Measurements from ENCODE around the gene UNC45A. TPM values are rescaled to one million over a fixed set of nuclear protein-coding genes. Genes with fewer than 3 reads are reported as not detected.

UNC45A gene
- total and polyA plus RNA-seq, 3 donors from 2014 or later: 48.9 to 59.6 (median 56.9) TPM

- no peak for DNase-seq
- WGBS, 2 donors: 81 to 88% methylated on average over 6 to 7 of the region's 7 CpGs
- intact Hi-C loops (cut with DNase I; ENCODE audit: low total_unique reads): no loop called here
- no peak overlapping the region for H3K4me3 ChIP-seq
- no peak overlapping the region for H3K27ac ChIP-seq
- H3K9me3 ChIP-seq: no peaks in the 10 kb centered on the region
- H3K27me3 ChIP-seq: no peaks in the 10 kb centered on the region
- H3K36me3 ChIP-seq (ENCODE audit: low read depth, missing control alignments): no peaks in the 10 kb centered on the region
- H3K4me1 ChIP-seq: peaks cover 10% of the 10 kb centered on the region
- TF ChIP-seq POLR2A (IDR thresholded peaks at IDR 0.05) (no peak), CTCF (IDR thresholded peaks at IDR 0.05) (no peak)
Measured at GRCh38 chr15:90939756-90940155, 4.7 kb downstream of the UNC45A start.

- Histone ChIP-seq H3K27ac (no peak overlapping the region), H3K4me1 (peaks cover 3% of the 10 kb centered on the region), H3K4me3 (no peak overlapping the region), H3K36me3 (ENCODE audit: low read depth, missing control alignments) (no peaks in the 10 kb centered on the region), H3K27me3 (no peaks in the 10 kb centered on the region), H3K9me3 (no peaks in the 10 kb centered on the region)
- intact Hi-C loops (cut with DNase I; ENCODE audit: low total_unique reads): no loop called here
- no peak for DNase-seq
- 98% methylated on average over 4 of the region's 4 CpGs; no CpG with 5 or more reads in 1 of the 2 donors for WGBS, 2 donors
- no peak for TF ChIP-seq POLR2A (IDR thresholded peaks at IDR 0.05)
- no peak for TF ChIP-seq CTCF (IDR thresholded peaks at IDR 0.05)
Measured at GRCh38 chr15:90941038-90941437, 6.0 kb downstream of the UNC45A start.

DNA sequence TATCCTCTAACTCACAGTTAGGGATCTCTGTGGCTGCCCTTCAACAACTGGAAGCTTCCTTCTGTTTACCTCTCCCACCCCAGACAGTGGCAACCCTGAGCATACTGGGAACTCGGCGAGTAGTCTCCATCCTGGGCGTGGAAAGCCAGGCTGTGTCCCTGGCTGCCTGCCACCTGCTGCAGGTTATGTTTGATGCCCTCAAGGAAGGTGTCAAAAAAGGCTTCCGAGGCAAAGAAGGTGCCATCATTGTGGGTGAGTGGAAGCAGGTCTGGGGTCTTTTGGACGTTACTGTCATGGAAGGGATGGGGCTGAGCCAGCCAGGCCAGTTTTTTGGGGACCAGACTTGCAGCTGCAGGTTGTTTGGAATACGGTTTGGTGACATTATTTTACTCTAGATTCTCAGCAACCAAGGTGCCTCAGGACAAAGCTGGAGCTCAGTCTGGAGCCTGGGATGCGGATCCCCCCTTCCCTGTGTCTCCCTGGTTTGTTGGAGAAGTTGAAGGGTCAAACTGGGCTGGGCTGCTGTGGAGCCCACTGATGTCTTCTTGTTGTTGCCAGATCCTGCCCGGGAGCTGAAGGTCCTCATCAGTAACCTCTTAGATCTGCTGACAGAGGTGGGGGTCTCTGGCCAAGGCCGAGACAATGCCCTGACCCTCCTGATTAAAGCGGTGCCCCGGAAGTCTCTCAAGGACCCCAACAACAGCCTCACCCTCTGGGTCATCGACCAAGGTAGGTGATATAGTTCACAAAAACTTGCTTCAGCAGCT is 7.5 kb downstream of the UNC45A start:
- Histone ChIP-seq H3K27ac (no peak overlapping the region), H3K4me3 (no peak overlapping the region), H3K36me3 (ENCODE audit: low read depth, missing control alignments) (no peaks in the 10 kb centered on the region), H3K27me3 (no peaks in the 10 kb centered on the region), H3K4me1 (no peaks in the 10 kb centered on the region), H3K9me3 (no peaks in the 10 kb centered on the region)
- no peak for DNase-seq
- TF ChIP-seq POLR2A (IDR thresholded peaks at IDR 0.05) (no peak), CTCF (IDR thresholded peaks at IDR 0.05) (no peak)
- intact Hi-C loops (cut with DNase I; ENCODE audit: low total_unique reads): no loop called here
- WGBS, 2 donors: 83 to 86% methylated on average over 8 to 12 of the region's 12 CpGs

DNA sequence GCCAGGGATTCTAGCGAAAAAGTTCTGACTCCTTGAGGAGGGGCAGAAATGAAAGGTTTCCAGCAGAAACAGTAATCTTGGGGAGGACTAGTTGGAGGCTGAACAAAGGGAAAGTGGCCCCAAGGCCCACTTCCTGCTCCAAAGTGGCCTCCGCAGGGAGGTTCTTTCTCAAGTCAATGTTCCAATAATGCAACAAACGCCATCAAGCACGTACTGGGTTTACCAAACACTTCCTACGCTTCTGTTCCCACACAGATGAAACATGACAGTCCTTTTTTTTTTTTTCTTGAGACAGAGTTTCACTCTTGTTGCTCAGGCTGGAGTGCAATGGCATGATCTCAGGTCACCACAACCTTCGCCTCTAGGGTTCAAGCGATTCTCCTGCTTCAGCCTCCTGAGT is 10.0 kb downstream of the UNC45A start:
- intact Hi-C loops (cut with DNase I; ENCODE audit: low total_unique reads): no loop called here
- WGBS, 2 donors: 91 to 94% methylated on average over 7 of the region's 7 CpGs
- no peaks in the 10 kb centered on the region for H3K4me1 ChIP-seq
- no peak overlapping the region for H3K4me3 ChIP-seq
- TF ChIP-seq CTCF (IDR thresholded peaks at IDR 0.05) (no peak), POLR2A (IDR thresholded peaks at IDR 0.05) (no peak)
- no peaks in the 10 kb centered on the region for H3K36me3 ChIP-seq (ENCODE audit: low read depth, missing control alignments)
- no peak for DNase-seq
- H3K9me3 ChIP-seq: no peaks in the 10 kb centered on the region
- no peak overlapping the region for H3K27ac ChIP-seq
- H3K27me3 ChIP-seq: no peaks in the 10 kb centered on the region

GRCh38 chr15:90946538-90946937 is 11.5 kb downstream of the UNC45A start:
- intact Hi-C loops (cut with DNase I; ENCODE audit: low total_unique reads): no loop called here
- no peak for DNase-seq
- no peak overlapping the region for H3K4me3 ChIP-seq
- no peaks in the 10 kb centered on the region for H3K36me3 ChIP-seq (ENCODE audit: low read depth, missing control alignments)
- WGBS, 2 donors: 91 to 93% methylated on average over 14 to 15 of the region's 16 CpGs
- no peaks in the 10 kb centered on the region for H3K4me1 ChIP-seq
- no peak overlapping the region for H3K27ac ChIP-seq
- no peaks in the 10 kb centered on the region for H3K9me3 ChIP-seq
- no peaks in the 10 kb centered on the region for H3K27me3 ChIP-seq
- TF ChIP-seq POLR2A (IDR thresholded peaks at IDR 0.05) (no peak), CTCF (IDR thresholded peaks at IDR 0.05) (no peak)
